Neural cell (in vitro differentiated cells): Measurements from ENCODE around the gene FRZB.

ENCODE experiments used
- EP300 ChIP-seq: fragments of 450-650 bp; conservative IDR thresholded peaks from 2 replicates; pipeline ENCODE4 v1.6.1; 2014; ENCODE audit warnings: antibody characterized with exemption, mild to moderate bottlenecking, moderate library complexity; ENCODE audit not compliant: poor library complexity, severe bottlenecking
- POLR2AphosphoS5 ChIP-seq: IDR thresholded peaks from 2 replicates; pipeline ENCODE4 v1.6.1; 2012
- REST ChIP-seq: IDR thresholded peaks from 2 replicates; pipeline ENCODE4 v1.6.1; 2012; ENCODE audit warnings: borderline replicate concordance
- TF ChIP-seq, protein P1 (sequence below): fragments of 450-650 bp; IDR thresholded peaks from 2 replicates; pipeline ENCODE4 v1.5.1; 2014; ENCODE audit warnings: antibody characterized with exemption, mild to moderate bottlenecking, moderate library complexity; ENCODE audit not compliant: poor library complexity, severe bottlenecking

DNA sequence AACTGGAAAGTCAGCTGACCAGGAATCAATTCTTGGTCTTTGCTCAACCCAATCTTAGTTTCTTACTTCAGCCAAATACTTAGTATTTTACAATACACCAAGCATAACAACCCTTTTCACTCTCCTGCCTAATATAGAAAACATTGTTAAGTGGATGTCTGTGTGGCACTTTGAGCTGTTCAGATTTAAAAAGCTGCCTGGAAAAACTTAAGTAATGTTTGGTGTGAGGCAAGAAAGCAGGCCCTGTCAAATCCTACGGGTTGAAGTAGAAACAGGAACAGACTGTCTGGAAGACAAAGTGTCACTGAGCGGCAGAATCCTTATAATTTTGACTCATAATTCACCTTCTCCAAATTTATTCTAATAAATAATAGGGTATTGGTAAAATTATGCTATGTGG is 37.1 kb upstream of the FRZB start:
- TF ChIP-seq, protein P1, sequence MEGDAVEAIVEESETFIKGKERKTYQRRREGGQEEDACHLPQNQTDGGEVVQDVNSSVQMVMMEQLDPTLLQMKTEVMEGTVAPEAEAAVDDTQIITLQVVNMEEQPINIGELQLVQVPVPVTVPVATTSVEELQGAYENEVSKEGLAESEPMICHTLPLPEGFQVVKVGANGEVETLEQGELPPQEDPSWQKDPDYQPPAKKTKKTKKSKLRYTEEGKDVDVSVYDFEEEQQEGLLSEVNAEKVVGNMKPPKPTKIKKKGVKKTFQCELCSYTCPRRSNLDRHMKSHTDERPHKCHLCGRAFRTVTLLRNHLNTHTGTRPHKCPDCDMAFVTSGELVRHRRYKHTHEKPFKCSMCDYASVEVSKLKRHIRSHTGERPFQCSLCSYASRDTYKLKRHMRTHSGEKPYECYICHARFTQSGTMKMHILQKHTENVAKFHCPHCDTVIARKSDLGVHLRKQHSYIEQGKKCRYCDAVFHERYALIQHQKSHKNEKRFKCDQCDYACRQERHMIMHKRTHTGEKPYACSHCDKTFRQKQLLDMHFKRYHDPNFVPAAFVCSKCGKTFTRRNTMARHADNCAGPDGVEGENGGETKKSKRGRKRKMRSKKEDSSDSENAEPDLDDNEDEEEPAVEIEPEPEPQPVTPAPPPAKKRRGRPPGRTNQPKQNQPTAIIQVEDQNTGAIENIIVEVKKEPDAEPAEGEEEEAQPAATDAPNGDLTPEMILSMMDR = no peak
- no peak for TF ChIP-seq EP300
- no peak for TF ChIP-seq POLR2AphosphoS5
- no peak for TF ChIP-seq REST
